GM19452 (cell line): ENCODE measurements around the gene PAK5.

Experiments used
- ATAC-seq: cut with Tn5 transposase; IDR thresholded peaks from one replicate; pipeline ENCODE4 v1.9.1; 2021; ENCODE audit not compliant: unreplicated experiment

PAK5 gene

GRCh38 chr20:9626357-9626756 is 212.5 kb downstream of the PAK5 start:
- no peak for ATAC-seq

GRCh38 chr20:9617940-9618339 is 220.9 kb downstream of the PAK5 start:
- ATAC-seq = no peak

- ATAC-seq = no peak
These were observed 221.9 kb downstream of the PAK5 start for GRCh38 chr20:9616833-9617461.

GRCh38 chr20:9616455-9616805 is 222.4 kb downstream of the PAK5 start:
- peak; percentile 21 for ATAC-seq

- peak; percentile 97 for ATAC-seq
These were observed 223.0 kb downstream of the PAK5 start for GRCh38 chr20:9615766-9616454.

GRCh38 chr20:9615118-9615517 is 223.8 kb downstream of the PAK5 start:
- no peak for ATAC-seq

- no peak for ATAC-seq
These were observed 225.0 kb downstream of the PAK5 start for GRCh38 chr20:9613871-9614270.

- no peak for ATAC-seq
These were observed 227.0 kb downstream of the PAK5 start for GRCh38 chr20:9611921-9612320.

- ATAC-seq = no peak
These were observed 228.2 kb downstream of the PAK5 start for GRCh38 chr20:9610665-9611064.

GRCh38 chr20:9609887-9610502 is 228.9 kb downstream of the PAK5 start:
- ATAC-seq = no peak

GRCh38 chr20:9608639-9609340 is 230.1 kb downstream of the PAK5 start:
- ATAC-seq = no peak

GRCh38 chr20:9602847-9603183 is 236.1 kb downstream of the PAK5 start:
- no peak for ATAC-seq

- ATAC-seq = no peak
These were observed 238.3 kb downstream of the PAK5 start for GRCh38 chr20:9600562-9600961.

GRCh38 chr20:9597547-9597946 is 241.3 kb downstream of the PAK5 start:
- ATAC-seq = no peak

- no peak for ATAC-seq
These were observed 243.1 kb downstream of the PAK5 start for GRCh38 chr20:9595763-9596162.

GRCh38 chr20:9594284-9594875 is 244.5 kb downstream of the PAK5 start:
- no peak for ATAC-seq

GRCh38 chr20:9592419-9592818 is 246.5 kb downstream of the PAK5 start:
- ATAC-seq = no peak

- ATAC-seq = no peak
These were observed 247.8 kb downstream of the PAK5 start for GRCh38 chr20:9591080-9591479.

- ATAC-seq = no peak
These were observed 248.7 kb downstream of the PAK5 start for GRCh38 chr20:9590189-9590588.

- no peak for ATAC-seq
These were observed 250.2 kb downstream of the PAK5 start for GRCh38 chr20:9588706-9589105.

GRCh38 chr20:9583151-9583550 is 255.7 kb downstream of the PAK5 start:
- ATAC-seq = no peak

GRCh38 chr20:9582137-9582536 is 256.7 kb downstream of the PAK5 start:
- no peak for ATAC-seq
